Gastrocnemius medialis (tissue), 4 donors: ENCODE results near the gene RBM3.
"Not testable (repeated sequence)": the region's sequence is repeated elsewhere in the genome, so short reads cannot be mapped to it uniquely, and the experiment has no call there.

Experiments used
- POLR2A ChIP-seq, 2 donors: fragments of 450-650 bp; IDR thresholded peaks; one replicate each; pipeline ENCODE4 v1.6.1; 2017; ENCODE audit warnings: antibody characterized with exemption in 2 of 2, mild to moderate bottlenecking in 2 of 2, moderate library complexity in 2 of 2
- TF ChIP-seq, protein P1 (sequence below), 5 experiments: fragments of 450-650 bp in 3 of 5; fragments of 200-600 bp in 2 of 5; sonication (generic) in 2 of 5; IDR thresholded peaks in 4 of 5; conservative IDR thresholded peaks in 1 of 5; 1 replicate in 4 of 5; 2 replicates in 1 of 5; pipeline ENCODE4 v1.5.1; 2016 to 2019; ENCODE audit warnings: antibody characterized with exemption in 5 of 5, mild to moderate bottlenecking in 3 of 5, moderate library complexity in 3 of 5

DNA sequence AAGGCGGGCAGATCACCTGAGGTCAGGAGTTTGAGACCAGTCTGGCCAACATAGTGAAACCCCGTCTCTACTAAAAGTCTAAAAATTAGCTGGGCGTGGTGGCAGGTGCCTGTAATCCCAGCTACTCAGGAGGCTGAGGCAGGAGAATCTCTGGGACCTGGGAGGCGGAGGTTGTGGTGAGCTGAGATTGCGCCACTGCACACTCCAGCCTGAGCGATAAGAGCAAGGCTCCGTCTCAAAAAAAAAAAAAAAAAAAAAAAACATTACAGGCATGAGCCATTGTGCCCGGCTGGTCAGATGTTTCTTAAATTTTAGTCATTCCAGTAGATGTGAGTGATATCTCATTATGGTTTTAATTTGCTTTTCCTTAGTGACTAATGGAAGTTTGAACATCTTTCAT is 48.4 kb upstream of the RBM3 start:
- TF ChIP-seq, protein P1, sequence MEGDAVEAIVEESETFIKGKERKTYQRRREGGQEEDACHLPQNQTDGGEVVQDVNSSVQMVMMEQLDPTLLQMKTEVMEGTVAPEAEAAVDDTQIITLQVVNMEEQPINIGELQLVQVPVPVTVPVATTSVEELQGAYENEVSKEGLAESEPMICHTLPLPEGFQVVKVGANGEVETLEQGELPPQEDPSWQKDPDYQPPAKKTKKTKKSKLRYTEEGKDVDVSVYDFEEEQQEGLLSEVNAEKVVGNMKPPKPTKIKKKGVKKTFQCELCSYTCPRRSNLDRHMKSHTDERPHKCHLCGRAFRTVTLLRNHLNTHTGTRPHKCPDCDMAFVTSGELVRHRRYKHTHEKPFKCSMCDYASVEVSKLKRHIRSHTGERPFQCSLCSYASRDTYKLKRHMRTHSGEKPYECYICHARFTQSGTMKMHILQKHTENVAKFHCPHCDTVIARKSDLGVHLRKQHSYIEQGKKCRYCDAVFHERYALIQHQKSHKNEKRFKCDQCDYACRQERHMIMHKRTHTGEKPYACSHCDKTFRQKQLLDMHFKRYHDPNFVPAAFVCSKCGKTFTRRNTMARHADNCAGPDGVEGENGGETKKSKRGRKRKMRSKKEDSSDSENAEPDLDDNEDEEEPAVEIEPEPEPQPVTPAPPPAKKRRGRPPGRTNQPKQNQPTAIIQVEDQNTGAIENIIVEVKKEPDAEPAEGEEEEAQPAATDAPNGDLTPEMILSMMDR (IDR thresholded peaks at IDR 0.05 in 4 of 5, conservative IDR thresholded peaks at IDR 0.05 in 1 of 5) = not testable (repeated sequence)
- not testable (repeated sequence) for TF ChIP-seq POLR2A (IDR thresholded peaks at IDR 0.05)
